Stomach (tissue), 9 donors: Measurements from ENCODE around the gene PCDH8. TPM values are rescaled to one million over a fixed set of nuclear protein-coding genes. Genes with fewer than 3 reads are reported as not detected.

Experiments used
- DNase-seq, 2 donors: peaks; one replicate each; pipeline versions ENCODE4 v3.0.0 to v3.0.0-alpha.2; 2013 to 2019
- H3K27ac ChIP-seq, 5 donors: fragments of 200-600 bp in 4 of 5; sonication (generic) in 4 of 5; one replicate each; pipeline ENCODE4 v1.5.1; 2013 to 2019; ENCODE audit warnings: mild to moderate bottlenecking in 1 of 5, moderate library complexity in 1 of 5
- H3K27me3 ChIP-seq, 3 donors: fragments of 200-600 bp; sonication (generic); one replicate each; pipeline ENCODE4 v1.5.1; 2017 to 2019; ENCODE audit warnings: mixed run types in 1 of 3
- H3K36me3 ChIP-seq, 4 donors: fragments of 200-600 bp; sonication (generic); 1 replicate in 3 of 4; 2 replicates in 1 of 4; pipeline ENCODE4 v1.5.1; 2016 to 2019
- H3K4me1 ChIP-seq, 4 donors: fragments of 200-600 bp; sonication (generic); one replicate each; pipeline ENCODE4 v1.5.1; 2016 to 2019
- H3K4me3 ChIP-seq, 4 donors: fragments of 200-600 bp; sonication (generic) in 3 of 4; one replicate each; pipeline ENCODE4 v1.5.1; 2016 to 2019; ENCODE audit warnings: mild to moderate bottlenecking in 1 of 4
- H3K9me3 ChIP-seq, 4 donors: fragments of 200-600 bp; sonication (generic); one replicate each; pipeline ENCODE4 v1.5.1; 2016 to 2019
- CTCF ChIP-seq, 7 experiments: fragments of 450-650 bp in 4 of 7; fragments of 200-600 bp in 3 of 7; sonication (generic) in 3 of 7; IDR thresholded peaks; one replicate each; pipeline ENCODE4 v1.5.1; 2016 to 2019; ENCODE audit warnings: antibody characterized with exemption in 7 of 7, control low read depth in 2 of 7, mild to moderate bottlenecking in 1 of 7
- EP300 ChIP-seq: sonication (generic); formaldehyde crosslinking; IDR thresholded peaks from one replicate; pipeline ENCODE4 v1.6.1; 2017; ENCODE audit warnings: antibody characterized with exemption
- POLR2A ChIP-seq, 4 donors: fragments of 450-650 bp; IDR thresholded peaks; one replicate each; pipeline ENCODE4 v1.6.1; 2016; ENCODE audit warnings: antibody characterized with exemption in 4 of 4, control low read depth in 2 of 4, mild to moderate bottlenecking in 1 of 4, moderate library complexity in 1 of 4
- POLR2AphosphoS5 ChIP-seq, 3 donors: sonication (generic); formaldehyde crosslinking; IDR thresholded peaks; one replicate each; pipeline ENCODE4 v1.6.1; 2016; ENCODE audit warnings: antibody characterized with exemption in 3 of 3
- WGBS, 5 donors: extraction: QIAGEN DNeasy Blood & Tissue Kit in 3 of 5; methylation state at CpG; one replicate each; pipeline versions ENCODE4 v1.1.5 to v1.1.7; 2013 to 2018; 5-methylcytosine and 5-hydroxymethylcytosine counted together
- intact Hi-C: fragments of 100-400 bp; cut with DNase I; formaldehyde crosslinking; loops from one replicate; pipeline ENCODE4 v1.15.1; 2023; ENCODE audit warnings: low total_unique reads
- polyA plus RNA-seq, 3 donors: library from polyadenylated mRNA; stranded (reverse); fragments of 200-250 nt; gene quantifications; one replicate each; pipeline ENCODE4 v1.2.3, GENCODE V29; 2013
- small RNA-seq, 4 donors: library from RNA; depleted of rRNA; stranded (forward); fragments of <200 nt; gene quantifications; one replicate each; pipeline ENCODE3, GENCODE V24; 2016
- total RNA-seq, 5 donors: library from RNA; depleted of rRNA; stranded (reverse); fragments of >200 nt; gene quantifications; one replicate each; pipeline versions ENCODE4 v1.1.0 to v1.2.3, GENCODE V29; 2014 to 2016
- donor health status: healthy with polysubstance abuse.
- donor health status: Bipolar disorder and iron deficiency.
- donor health status: healthy.

The PCDH8 gene
- total and polyA plus RNA-seq, 8 donors, result 0.15 to 0.23 (median 0.19) TPM; not detected in 4

DNA sequence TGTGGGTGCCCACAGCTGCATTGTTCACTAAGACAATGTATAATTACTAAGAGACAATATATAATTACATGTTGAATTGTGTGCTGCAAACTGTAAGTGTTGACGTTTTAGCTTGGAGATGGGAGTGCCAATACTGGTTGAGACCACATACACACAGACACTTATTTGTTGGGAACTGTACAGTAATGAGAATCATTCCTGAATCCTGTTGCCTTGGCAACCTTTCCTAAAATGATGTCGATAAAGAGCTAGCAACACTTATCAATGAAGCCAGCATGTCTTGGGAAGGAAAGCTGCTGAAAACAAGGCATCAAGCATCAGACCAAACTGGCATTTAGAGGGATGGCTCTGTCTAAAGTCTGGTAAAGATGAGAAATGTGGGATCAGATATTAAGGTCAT is 51.3 kb downstream of the PCDH8 start:
- Histone ChIP-seq H3K4me1 (no peaks in the 10 kb centered on the region), H3K27ac (no peak overlapping the region), H3K4me3 (no peak overlapping the region), H3K36me3 (no peaks in the 10 kb centered on the region), H3K9me3 (no peaks in the 10 kb centered on the region), H3K27me3 (peaks cover 0 to 24% (median 0%) of the 10 kb centered on the region in 3 donors)
- intact Hi-C loops, result no loop called here
- 73 to 91% (median 84%) methylated on average over 2 of the region's 2 CpGs for WGBS, 5 donors
- TF ChIP-seq POLR2AphosphoS5 (IDR thresholded peaks at IDR 0.05) (no peak), EP300 (no peak)
- no peak for DNase-seq

DNA sequence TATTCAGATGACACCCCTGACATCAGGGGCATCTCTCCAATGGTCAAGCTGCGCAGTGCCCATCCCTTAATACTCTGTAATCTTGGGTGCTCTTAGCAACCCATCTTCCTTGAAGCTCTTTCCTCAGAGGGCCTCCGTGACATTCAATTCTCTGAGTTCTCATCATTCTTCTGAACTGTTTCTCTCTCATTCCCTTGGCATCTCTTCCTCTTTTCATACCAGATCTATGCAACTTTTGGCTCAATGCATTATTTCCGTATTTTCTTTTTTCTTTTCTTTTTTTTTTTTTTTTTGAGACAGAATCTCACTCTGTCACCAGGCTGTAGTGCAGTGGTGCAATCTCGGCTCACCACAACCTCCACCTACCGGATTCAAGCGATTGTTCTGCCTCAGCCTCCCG is 53.9 kb downstream of the PCDH8 start:
- no peak overlapping the region for H3K27ac ChIP-seq
- no peaks in the 10 kb centered on the region for H3K36me3 ChIP-seq
- no peak overlapping the region for H3K4me3 ChIP-seq
- peaks cover 0 to 34% (median 0%) of the 10 kb centered on the region in 3 donors for H3K27me3 ChIP-seq
- H3K4me1 ChIP-seq, result no peaks in the 10 kb centered on the region
- DNase-seq, result no peak
- no peak for TF ChIP-seq POLR2AphosphoS5 (IDR thresholded peaks at IDR 0.05)
- no peak for TF ChIP-seq POLR2A (IDR thresholded peaks at IDR 0.05)
- H3K9me3 ChIP-seq, result no peaks in the 10 kb centered on the region
- intact Hi-C loops, result no loop called here
- WGBS, 5 donors, result 91 to 94% (median 92%) methylated on average over 7 of the region's 7 CpGs

DNA sequence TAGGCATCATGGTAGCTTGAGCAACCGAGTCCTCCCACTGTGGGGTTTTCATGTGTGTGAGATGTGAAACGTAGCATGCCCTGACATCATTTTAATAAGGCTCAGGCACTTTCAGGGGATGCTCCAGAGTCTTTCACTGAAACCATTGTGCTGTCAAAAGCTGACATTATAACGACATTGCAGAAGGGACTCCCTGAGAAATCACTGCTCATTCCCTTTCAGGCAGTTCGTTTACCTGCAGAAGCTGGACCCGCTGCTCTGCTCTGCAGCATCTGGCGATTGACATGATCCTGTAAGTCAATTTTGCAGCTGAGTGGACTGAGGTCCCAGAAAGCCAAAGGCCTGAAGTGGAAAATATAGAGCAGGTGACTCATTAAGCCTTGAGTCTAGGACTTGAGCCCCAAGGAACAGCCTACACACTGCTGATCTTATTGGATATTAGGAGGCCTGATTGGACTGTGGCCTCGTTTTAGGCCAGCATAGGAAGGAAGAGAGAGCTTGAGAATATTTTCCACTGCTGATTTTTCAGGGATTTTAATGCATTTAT is 54.9 kb downstream of the PCDH8 start:
- TF ChIP-seq EP300, result no peak
- no peak for TF ChIP-seq POLR2AphosphoS5 (IDR thresholded peaks at IDR 0.05)
- TF ChIP-seq CTCF (IDR thresholded peaks at IDR 0.05), result no peak
- TF ChIP-seq POLR2A (IDR thresholded peaks at IDR 0.05), result no peak

More for the DNA sequence above, 54.9 kb downstream of the PCDH8 start:
- 55 to 78% (median 72%) methylated on average over 7 of the region's 7 CpGs for WGBS, 5 donors
- Histone ChIP-seq H3K27me3 (peaks cover 0 to 30% (median 0%) of the 10 kb centered on the region in 3 donors), H3K27ac (no peak overlapping the region), H3K4me3 (no peak overlapping the region), H3K9me3 (no peaks in the 10 kb centered on the region), H3K4me1 (no peaks in the 10 kb centered on the region), H3K36me3 (no peaks in the 10 kb centered on the region)
- no peak for DNase-seq
- intact Hi-C loops, result no loop called here

Small RNAs within 50 kb of the gene (small RNA-seq; reads per million reads assigned to genes)
- gene MIR759, result 0 reads per million in 4 donors

Other genes with a start within 250 kb of the PCDH8 start
- 10 to 100 TPM in 1 of 5 donors, 1 to 10 TPM in 2, not detected in 2; 2.9 to 49.6 (median 5.0) TPM for gene HNRNPA1L2, start 206.2 kb downstream of the PCDH8 start, total RNA-seq
- 1 to 10 TPM; 4.0 to 9.7 (median 6.3) TPM for gene HNRNPA1L2, start 206.2 kb downstream of the PCDH8 start, polyA plus RNA-seq
- gene SUGT1, start 195.8 kb downstream of the PCDH8 start, total RNA-seq, result 10 to 100 TPM in 4 of 5 donors, 1 to 10 TPM in 1; 7.0 to 44.6 (median 23.0) TPM
- 10 to 100 TPM; 33.9 to 44.6 (median 36.0) TPM for gene SUGT1, start 195.8 kb downstream of the PCDH8 start, polyA plus RNA-seq
- not detected for gene CNMD, start 108.8 kb downstream of the PCDH8 start, total RNA-seq
- not detected for gene CNMD, start 108.8 kb downstream of the PCDH8 start, polyA plus RNA-seq
- 100 to 1,000 TPM in 1 of 5 donors, 10 to 100 TPM in 3, not detected in 1; 12.9 to 121 (median 47.8) TPM for gene OLFM4, start 180.2 kb upstream of the PCDH8 start, total RNA-seq
- 100 to 1,000 TPM in 1 of 3 donors, 1 to 10 TPM in 1, under 1 TPM in 1; 0.92 to 167 (median 4.8) TPM for gene OLFM4, start 180.2 kb upstream of the PCDH8 start, polyA plus RNA-seq